HG03103 (cell line): ENCODE data around the gene C20orf202.
"Not testable (repeated sequence)": the region's sequence is repeated elsewhere in the genome, so short reads cannot be mapped to it uniquely, and the experiment has no call there.

Source experiments
- ATAC-seq: cut with Tn5 transposase; IDR thresholded peaks from one replicate; pipeline ENCODE4 v1.9.1; 2021; ENCODE audit warnings: low read depth; ENCODE audit not compliant: unreplicated experiment

Gene C20orf202

DNA sequence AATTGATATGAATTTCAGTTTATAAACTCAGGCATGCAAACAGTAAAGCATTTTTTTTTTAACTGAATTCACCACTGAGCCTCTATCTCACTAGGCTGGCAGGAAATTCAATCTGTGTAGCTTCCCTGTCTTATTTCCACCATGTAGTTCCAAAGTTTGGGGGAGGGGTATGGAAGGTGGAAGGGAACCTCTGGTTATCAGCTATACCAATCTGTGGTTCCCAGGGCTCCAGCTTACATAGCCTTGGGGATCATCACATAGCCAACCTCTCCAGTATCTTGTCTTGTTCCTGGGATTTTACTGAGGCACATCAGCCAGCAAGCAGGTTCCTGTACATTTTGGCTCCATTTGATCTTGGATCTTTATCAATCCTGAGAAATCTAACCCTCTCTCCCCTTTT, 38.2 kb downstream of the C20orf202 start:
- no peak for ATAC-seq

DNA sequence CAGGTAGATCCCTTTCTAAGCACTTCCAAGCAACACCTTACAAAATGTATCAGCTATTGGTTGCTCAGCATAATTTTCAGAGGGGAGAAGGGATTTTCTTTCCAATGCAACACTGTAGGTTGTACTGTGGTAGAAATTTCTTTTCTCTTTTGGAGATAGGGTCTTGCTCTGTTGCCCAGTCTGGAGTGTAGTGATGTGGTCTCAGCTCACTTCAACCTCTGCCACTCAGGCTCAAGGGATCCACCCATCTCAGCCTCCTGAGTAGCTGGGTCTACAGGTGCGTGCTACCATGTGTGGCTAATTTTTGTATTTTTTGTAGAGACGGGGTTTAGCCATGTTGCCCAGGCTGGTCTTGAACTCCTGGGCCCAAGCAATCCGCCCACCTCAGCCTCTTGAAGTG, 38.8 kb downstream of the C20orf202 start:
- ATAC-seq: no peak

DNA sequence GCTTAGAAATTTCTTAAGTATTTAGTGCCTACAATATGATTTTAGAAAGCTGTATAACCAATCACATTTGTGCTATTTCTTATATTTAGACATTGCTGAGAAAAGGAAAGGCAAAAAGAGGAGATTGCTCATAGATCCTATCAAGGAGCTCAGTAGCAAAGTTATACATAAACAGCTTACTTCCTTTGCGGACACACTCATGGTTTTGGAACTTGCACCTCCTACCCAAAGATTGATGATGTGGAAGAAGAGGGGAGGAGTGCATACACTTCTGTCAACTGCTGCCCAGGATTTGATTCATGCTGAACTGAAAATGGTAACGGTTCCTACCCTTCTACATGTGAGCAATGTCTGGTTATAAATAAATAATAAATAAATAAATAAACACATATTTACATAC, 39.3 kb downstream of the C20orf202 start:
- ATAC-seq: no peak

- no peak for ATAC-seq
Measured at GRCh38 chr20:1245578-1245977, 42.3 kb downstream of the C20orf202 start.

DNA sequence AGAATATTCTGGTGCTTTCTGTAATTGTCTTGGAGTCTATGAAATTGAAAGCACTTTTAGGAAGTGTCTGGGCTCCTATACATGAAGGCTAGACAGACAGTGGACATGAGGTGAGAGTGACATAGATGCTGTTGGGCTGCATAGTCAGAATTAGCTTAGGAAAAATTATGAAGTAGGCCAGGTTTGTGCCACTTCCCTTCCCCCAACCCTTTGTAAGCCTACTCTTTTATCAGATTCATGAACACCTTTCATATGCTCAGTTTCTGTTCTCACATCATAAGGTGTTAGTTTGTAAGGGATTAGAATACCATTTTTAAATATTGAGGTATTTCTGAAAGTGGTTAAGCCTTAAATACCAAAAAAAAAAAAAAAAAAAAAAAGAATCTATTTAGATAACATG, 44.4 kb downstream of the C20orf202 start:
- ATAC-seq: no peak

DNA sequence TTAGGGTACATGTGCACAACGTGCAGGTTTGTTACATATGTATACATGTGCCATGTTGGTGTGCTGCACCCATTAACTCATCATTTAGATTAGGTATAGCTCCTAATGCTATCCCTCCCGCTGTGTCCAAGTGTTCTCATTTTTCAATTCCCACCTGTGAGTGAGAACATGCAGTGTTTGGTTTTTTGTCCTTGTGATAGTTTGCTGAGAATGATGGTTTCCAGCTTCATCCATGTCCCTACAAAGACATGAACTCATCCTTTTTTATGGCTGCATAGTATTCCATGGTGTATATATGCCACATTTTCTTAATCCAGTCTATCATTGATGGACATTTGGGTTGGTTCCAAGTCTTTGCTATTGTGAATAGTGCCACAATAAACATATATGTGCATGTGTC, 47.0 kb downstream of the C20orf202 start:
- ATAC-seq: not testable (repeated sequence)

- ATAC-seq: no peak
Measured at GRCh38 chr20:1252416-1252815, 49.2 kb downstream of the C20orf202 start.

DNA sequence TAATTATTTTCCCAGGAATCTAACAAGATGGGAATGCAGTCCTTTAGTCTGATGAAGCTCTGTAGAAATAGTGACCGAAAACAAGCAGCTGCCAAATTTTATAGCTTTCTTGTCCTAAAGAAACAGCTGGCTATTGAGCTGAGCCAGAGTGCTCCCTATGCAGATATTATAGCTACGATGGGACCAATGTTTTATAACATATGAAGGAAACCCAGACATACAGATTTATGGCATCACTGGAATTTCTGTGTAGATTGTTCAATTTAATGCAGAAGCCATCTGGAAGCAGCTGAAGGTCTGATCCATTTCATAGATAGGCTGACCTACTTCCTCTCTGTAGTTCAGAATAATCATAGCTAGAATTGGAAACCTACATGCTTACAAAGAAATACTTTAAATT, 51.0 kb downstream of the C20orf202 start:
- ATAC-seq: no peak

DNA sequence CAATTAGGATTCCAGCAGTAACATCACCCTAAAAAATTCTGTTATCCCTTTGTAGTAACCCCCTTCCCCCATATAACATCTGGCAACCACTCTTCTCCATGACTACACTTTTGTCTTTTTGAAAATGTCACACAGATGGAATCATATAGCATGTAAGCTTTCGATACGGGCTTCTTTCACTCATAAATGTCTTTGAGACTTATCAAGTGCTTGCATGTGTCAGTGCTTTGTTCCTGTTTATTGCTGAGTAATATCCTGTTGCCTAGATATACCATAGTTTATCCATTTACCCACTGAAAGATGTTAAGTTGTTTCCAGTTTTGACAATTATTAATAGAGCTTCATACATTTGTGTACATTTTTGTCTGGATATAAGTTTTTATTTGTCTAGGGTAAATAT, 52.4 kb downstream of the C20orf202 start:
- no peak for ATAC-seq
